ENCODE data around the gene CACNA2D2.

The CACNA2D2 gene

GRCh38 chr3:50422153-50422552, 81.3 kb downstream of the CACNA2D2 start:
- no peak for DNase-seq

GRCh38 chr3:50419595-50420370, 83.7 kb downstream of the CACNA2D2 start:
- DNase-seq = no peak

- no peak for DNase-seq
Measured at GRCh38 chr3:50418850-50419249, 84.6 kb downstream of the CACNA2D2 start.

GRCh38 chr3:50417637-50418033, 85.8 kb downstream of the CACNA2D2 start:
- DNase-seq = no peak

GRCh38 chr3:50416736-50417636, 86.4 kb downstream of the CACNA2D2 start:
- DNase-seq = no peak

- no peak for DNase-seq
Measured at GRCh38 chr3:50415816-50416215, 87.6 kb downstream of the CACNA2D2 start.

GRCh38 chr3:50415061-50415460, 88.4 kb downstream of the CACNA2D2 start:
- no peak for DNase-seq

- DNase-seq = no peak
Measured at GRCh38 chr3:50414616-50415015, 88.8 kb downstream of the CACNA2D2 start.

GRCh38 chr3:50412231-50412754, 91.1 kb downstream of the CACNA2D2 start:
- no peak for DNase-seq

GRCh38 chr3:50411229-50411628, 92.2 kb downstream of the CACNA2D2 start:
- no peak for DNase-seq

- no peak for DNase-seq
Measured at GRCh38 chr3:50410608-50411139, 92.8 kb downstream of the CACNA2D2 start.

GRCh38 chr3:50410185-50410584, 93.2 kb downstream of the CACNA2D2 start:
- no peak for DNase-seq

GRCh38 chr3:50408443-50408944, 94.9 kb downstream of the CACNA2D2 start:
- DNase-seq = no peak

GRCh38 chr3:50406487-50406886, 96.9 kb downstream of the CACNA2D2 start:
- DNase-seq = no peak

- peak; percentile 28 to 29 for DNase-seq
Measured at GRCh38 chr3:50405249-50405648, 98.2 kb downstream of the CACNA2D2 start.

GRCh38 chr3:50401978-50402595, 101.3 kb downstream of the CACNA2D2 start:
- no peak for DNase-seq

GRCh38 chr3:50396502-50396901, 106.9 kb downstream of the CACNA2D2 start:
- DNase-seq = no peak

- DNase-seq = no peak
Measured at GRCh38 chr3:50395070-50395860, 108.2 kb downstream of the CACNA2D2 start.

GRCh38 chr3:50393061-50393460, 110.4 kb downstream of the CACNA2D2 start:
- no peak for DNase-seq

- DNase-seq = no peak
Measured at GRCh38 chr3:50392101-50392715, 111.2 kb downstream of the CACNA2D2 start.

GRCh38 chr3:50390508-50391224, 112.8 kb downstream of the CACNA2D2 start:
- no peak for DNase-seq
